Transverse colon (tissue), 4 donors: Measurements from ENCODE around the gene PLSCR2. TPM values are rescaled to one million over a fixed set of nuclear protein-coding genes. Genes with fewer than 3 reads are reported as not detected.

Source experiments
- DNase-seq: peaks from one replicate; pipeline ENCODE4 v3.0.0-alpha.2; 2019
- H3K27ac ChIP-seq, 4 donors: fragments of 200-600 bp; sonication (generic); 2 replicates each; pipeline ENCODE4 v1.5.1; 2016 to 2018; ENCODE audit warnings: inconsistent platforms in 4 of 4
- H3K27me3 ChIP-seq: fragments of 200-600 bp; sonication (generic); 2 replicates; pipeline ENCODE4 v1.5.1; 2017; ENCODE audit warnings: inconsistent platforms
- H3K36me3 ChIP-seq, 4 donors: fragments of 200-600 bp; sonication (generic); 2 replicates each; pipeline ENCODE4 v1.5.1; 2017 to 2019; ENCODE audit warnings: inconsistent platforms in 4 of 4
- H3K4me1 ChIP-seq, 4 donors: fragments of 200-600 bp; sonication (generic); 2 replicates each; pipeline ENCODE4 v1.5.1; 2017 to 2020; ENCODE audit warnings: inconsistent platforms in 4 of 4
- H3K4me3 ChIP-seq, 4 donors: fragments of 200-600 bp; sonication (generic); 1 replicate in 1 of 4; 2 replicates in 3 of 4; pipeline versions ENCODE4 v1.5.1 to v1.6.1; 2017 to 2019; ENCODE audit warnings: inconsistent platforms in 4 of 4
- H3K9me3 ChIP-seq, 2 donors: fragments of 200-600 bp; sonication (generic); 2 replicates each; pipeline ENCODE4 v1.5.1; 2017 to 2019; ENCODE audit warnings: inconsistent platforms in 2 of 2
- EP300 ChIP-seq: sonication (generic); formaldehyde crosslinking; IDR thresholded peaks from one replicate; pipeline ENCODE4 v1.6.1; 2017; ENCODE audit warnings: antibody characterized with exemption, low read depth
- POLR2A ChIP-seq: fragments of 450-650 bp; IDR thresholded peaks from one replicate; pipeline ENCODE4 v1.6.1; 2016; ENCODE audit warnings: antibody characterized with exemption, mild to moderate bottlenecking, moderate library complexity
- POLR2AphosphoS5 ChIP-seq, 3 donors: sonication (generic); formaldehyde crosslinking; IDR thresholded peaks; one replicate each; pipeline ENCODE4 v1.6.1; 2016; ENCODE audit warnings: antibody characterized with exemption in 3 of 3
- WGBS, 2 donors: methylation state at CpG; one replicate each; pipeline ENCODE4 v1.1.5; 2018; ENCODE audit warnings: low coverage in 1 of 2; 5-methylcytosine and 5-hydroxymethylcytosine counted together
- in situ Hi-C, 4 donors: fragments of 200-750 bp; cut with MboI; loops; one replicate each; pipeline versions ENCODE4 v1.15.0 to v1.15.1; 2017; ENCODE audit warnings: low sequenced_read_pairs in 3 of 4, low pct_ligation_motif_present in 1 of 4, low pct_unique_long_range_greater_than_20kb in 1 of 4
- intact Hi-C: fragments of 100-400 bp; cut with DNase I; formaldehyde crosslinking; loops from one replicate; pipeline ENCODE4 v1.15.1; 2023; ENCODE audit warnings: low total_unique reads
- total RNA-seq, 4 donors: library from RNA; depleted of rRNA; stranded (reverse); fragments of >200 nt; gene quantifications; one replicate each; pipeline ENCODE4 v1.1.0, GENCODE V29; 2016
- TF ChIP-seq, protein P1 (sequence below), 5 experiments: fragments of 200-600 bp in 3 of 5; fragments of 450-650 bp in 2 of 5; sonication (generic) in 3 of 5; IDR thresholded peaks; 1 replicate in 2 of 5; 2 replicates in 3 of 5; pipeline ENCODE4 v1.5.1; 2016 to 2017; ENCODE audit warnings: antibody characterized with exemption in 5 of 5, inconsistent platforms in 3 of 5, mild to moderate bottlenecking in 2 of 5, moderate library complexity in 1 of 5

PLSCR2 gene
- total RNA-seq, 4 donors from 2014 or later, result 1.3 to 2.9 TPM; not detected in 2

DNA sequence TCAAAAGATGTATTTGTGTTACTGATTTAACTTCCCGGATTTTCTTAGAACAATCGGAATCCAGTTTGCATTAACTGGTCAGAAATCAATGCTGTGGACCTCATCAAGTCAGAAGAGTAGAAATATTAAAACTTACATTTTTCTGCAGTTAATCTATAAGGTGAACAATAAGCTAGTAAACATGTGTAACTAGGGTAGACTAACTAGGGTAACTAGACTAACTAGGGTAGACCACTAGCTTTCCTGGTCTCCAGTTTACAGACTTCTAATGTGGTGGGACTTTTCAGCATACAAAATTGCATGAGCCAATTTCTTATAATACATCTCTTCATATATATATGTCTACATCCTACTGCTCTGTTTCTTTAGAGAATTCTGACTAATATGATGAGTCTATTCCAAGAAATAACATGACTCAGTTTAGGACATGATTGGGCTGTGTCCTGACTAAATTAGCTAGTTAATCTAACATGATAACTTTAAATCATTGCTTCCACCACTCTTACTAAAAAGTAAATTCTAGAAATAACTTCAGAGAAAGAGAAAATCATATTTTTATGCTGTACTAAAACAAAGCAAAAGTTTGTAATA lies 5.3 kb downstream of the PLSCR2 start:
- intact Hi-C loops (no loop called here), in situ Hi-C loops (no loop called here)
- H3K27me3 ChIP-seq, result no peaks in the 10 kb centered on the region
- no peak for TF ChIP-seq POLR2A
- TF ChIP-seq, protein P1, sequence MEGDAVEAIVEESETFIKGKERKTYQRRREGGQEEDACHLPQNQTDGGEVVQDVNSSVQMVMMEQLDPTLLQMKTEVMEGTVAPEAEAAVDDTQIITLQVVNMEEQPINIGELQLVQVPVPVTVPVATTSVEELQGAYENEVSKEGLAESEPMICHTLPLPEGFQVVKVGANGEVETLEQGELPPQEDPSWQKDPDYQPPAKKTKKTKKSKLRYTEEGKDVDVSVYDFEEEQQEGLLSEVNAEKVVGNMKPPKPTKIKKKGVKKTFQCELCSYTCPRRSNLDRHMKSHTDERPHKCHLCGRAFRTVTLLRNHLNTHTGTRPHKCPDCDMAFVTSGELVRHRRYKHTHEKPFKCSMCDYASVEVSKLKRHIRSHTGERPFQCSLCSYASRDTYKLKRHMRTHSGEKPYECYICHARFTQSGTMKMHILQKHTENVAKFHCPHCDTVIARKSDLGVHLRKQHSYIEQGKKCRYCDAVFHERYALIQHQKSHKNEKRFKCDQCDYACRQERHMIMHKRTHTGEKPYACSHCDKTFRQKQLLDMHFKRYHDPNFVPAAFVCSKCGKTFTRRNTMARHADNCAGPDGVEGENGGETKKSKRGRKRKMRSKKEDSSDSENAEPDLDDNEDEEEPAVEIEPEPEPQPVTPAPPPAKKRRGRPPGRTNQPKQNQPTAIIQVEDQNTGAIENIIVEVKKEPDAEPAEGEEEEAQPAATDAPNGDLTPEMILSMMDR (IDR thresholded peaks at IDR 0.05), result no peak
- no peak for TF ChIP-seq POLR2AphosphoS5 (IDR thresholded peaks at IDR 0.05)
- TF ChIP-seq EP300, result no peak
- H3K4me3 ChIP-seq, result no peak overlapping the region
- H3K9me3 ChIP-seq, result no peaks in the 10 kb centered on the region
- no peak for DNase-seq
- WGBS, 2 donors, result 96 to 97% methylated on average over 2 of the region's 2 CpGs
- H3K36me3 ChIP-seq, result no peaks in the 10 kb centered on the region
- peaks cover 0 to 6% (median 2%) of the 10 kb centered on the region in 4 donors for H3K4me1 ChIP-seq
- H3K27ac ChIP-seq, result no peak overlapping the region

DNA sequence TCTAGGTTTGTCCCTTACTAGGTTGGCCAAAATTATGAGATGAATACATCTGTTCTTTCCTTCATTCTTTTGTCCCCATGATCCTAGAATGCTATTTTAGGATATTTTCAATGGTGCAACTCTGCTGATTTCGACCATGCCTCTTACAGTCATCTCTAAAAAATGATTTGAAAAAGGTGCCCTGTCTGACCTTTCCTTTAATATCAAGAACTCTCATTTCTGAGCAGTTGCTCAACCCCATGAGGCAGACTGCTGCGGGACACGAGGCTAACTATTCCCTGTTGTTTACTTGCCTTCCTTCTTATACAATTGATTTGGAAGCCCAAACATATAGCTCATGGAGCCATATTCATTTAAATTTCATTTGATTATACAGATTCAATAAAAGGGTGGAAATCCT lies 14.6 kb downstream of the PLSCR2 start:
- Histone ChIP-seq H3K4me1 (no peaks in the 10 kb centered on the region), H3K27ac (no peak overlapping the region), H3K27me3 (no peaks in the 10 kb centered on the region), H3K4me3 (no peak overlapping the region), H3K36me3 (no peaks in the 10 kb centered on the region), H3K9me3 (no peaks in the 10 kb centered on the region)
- in situ Hi-C loops (no loop called here), intact Hi-C loops (no loop called here)
- 79 to 80% methylated on average over 3 of the region's 3 CpGs for WGBS, 2 donors
- no peak for DNase-seq
- TF ChIP-seq POLR2A (no peak), POLR2AphosphoS5 (IDR thresholded peaks at IDR 0.05) (no peak), EP300 (no peak)
- TF ChIP-seq, protein P1 (IDR thresholded peaks at IDR 0.05), result no peak

- no peaks in the 10 kb centered on the region for H3K4me1 ChIP-seq
- no peak overlapping the region for H3K4me3 ChIP-seq
- no peak overlapping the region for H3K27ac ChIP-seq
- in situ Hi-C loops, result no loop called here
- H3K36me3 ChIP-seq, result no peaks in the 10 kb centered on the region
- H3K27me3 ChIP-seq, result no peaks in the 10 kb centered on the region
- no peak for DNase-seq
- intact Hi-C loops, result no loop called here
- H3K9me3 ChIP-seq, result no peaks in the 10 kb centered on the region
- TF ChIP-seq EP300 (no peak), POLR2AphosphoS5 (IDR thresholded peaks at IDR 0.05) (no peak), POLR2A (no peak)
- TF ChIP-seq, protein P1 (IDR thresholded peaks at IDR 0.05), result no peak
These were observed 19.7 kb downstream of the PLSCR2 start for GRCh38 chr3:146449613-146450012.

DNA sequence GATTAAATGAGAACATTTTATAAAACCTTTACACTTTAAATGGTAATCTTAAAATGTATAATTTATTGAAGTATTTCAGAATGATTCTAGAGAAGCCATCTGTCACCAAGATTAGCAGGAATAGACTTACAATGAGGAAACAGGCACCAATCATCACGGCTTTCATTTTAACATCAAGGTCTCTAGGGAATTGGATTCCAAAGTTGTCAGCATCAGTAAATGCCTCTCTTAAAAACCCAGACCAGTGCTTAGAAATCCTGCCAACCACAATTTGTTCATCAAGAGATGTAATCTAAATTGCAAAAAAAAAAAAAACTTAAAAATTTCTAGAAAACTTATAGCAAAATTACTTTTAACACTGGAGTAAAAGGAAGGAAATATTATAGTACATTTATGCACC lies 20.3 kb downstream of the PLSCR2 start:
- in situ Hi-C loops, result no loop called here

More for the DNA sequence above, 20.3 kb downstream of the PLSCR2 start:
- Histone ChIP-seq H3K27ac (no peak overlapping the region), H3K27me3 (no peaks in the 10 kb centered on the region), H3K4me1 (no peaks in the 10 kb centered on the region), H3K4me3 (no peak overlapping the region), H3K36me3 (no peaks in the 10 kb centered on the region), H3K9me3 (no peaks in the 10 kb centered on the region)
- intact Hi-C loops, result no loop called here
- TF ChIP-seq EP300, result no peak
- TF ChIP-seq, protein P1 (IDR thresholded peaks at IDR 0.05), result no peak
- TF ChIP-seq POLR2AphosphoS5 (IDR thresholded peaks at IDR 0.05), result no peak
- no peak for TF ChIP-seq POLR2A
- DNase-seq, result no peak
- WGBS, 2 donors, result 64 to 89% methylated on average over 1 of the region's 1 CpG
